Measurements from ENCODE around the gene THAP3. TPM values are rescaled to one million over a fixed set of nuclear protein-coding genes. Genes with fewer than 3 reads are reported as not detected.

THAP3 gene
- total RNA-seq, 6 donors from 2014 or later = 7.7 to 26.2 (median 17.3) TPM

DNA sequence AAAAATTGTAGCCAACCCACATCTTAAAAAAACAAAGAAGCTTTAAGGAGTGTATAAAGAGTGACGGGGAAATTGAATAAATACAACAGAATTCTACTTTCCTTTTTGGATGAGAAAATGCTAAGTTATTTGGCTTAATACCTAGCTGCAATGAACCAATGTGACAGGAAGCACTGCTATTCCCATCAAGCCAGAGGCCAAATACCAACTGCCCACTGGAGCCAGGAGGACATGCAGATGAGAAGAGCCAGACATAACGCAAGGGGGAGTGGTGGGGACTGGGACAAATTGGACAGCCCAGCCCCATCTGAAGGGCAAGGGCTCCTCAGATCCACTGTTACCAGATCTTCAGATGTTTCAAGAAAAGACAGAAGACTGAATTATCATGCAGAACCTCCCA is 51.3 kb downstream of the THAP3 start:
- WGBS, 2 donors = 88 to 100% methylated on average over 2 of the region's 2 CpGs

More for the DNA sequence above, 51.3 kb downstream of the THAP3 start:
- Histone ChIP-seq H3K9me3 (no peaks in the 10 kb centered on the region), H3K27ac (no peak overlapping the region), H3K4me1 (no peaks in the 10 kb centered on the region), H3K4me3 (no peak overlapping the region), H3K36me3 (peaks cover 8 to 69% (median 28%) of the 10 kb centered on the region in 4 donors), H3K27me3 (no peaks in the 10 kb centered on the region)
- DNase-seq (no peak), ATAC-seq (ENCODE audit: low FRiP score in 2 of 2) (no peak)
- TF ChIP-seq, protein P1, sequence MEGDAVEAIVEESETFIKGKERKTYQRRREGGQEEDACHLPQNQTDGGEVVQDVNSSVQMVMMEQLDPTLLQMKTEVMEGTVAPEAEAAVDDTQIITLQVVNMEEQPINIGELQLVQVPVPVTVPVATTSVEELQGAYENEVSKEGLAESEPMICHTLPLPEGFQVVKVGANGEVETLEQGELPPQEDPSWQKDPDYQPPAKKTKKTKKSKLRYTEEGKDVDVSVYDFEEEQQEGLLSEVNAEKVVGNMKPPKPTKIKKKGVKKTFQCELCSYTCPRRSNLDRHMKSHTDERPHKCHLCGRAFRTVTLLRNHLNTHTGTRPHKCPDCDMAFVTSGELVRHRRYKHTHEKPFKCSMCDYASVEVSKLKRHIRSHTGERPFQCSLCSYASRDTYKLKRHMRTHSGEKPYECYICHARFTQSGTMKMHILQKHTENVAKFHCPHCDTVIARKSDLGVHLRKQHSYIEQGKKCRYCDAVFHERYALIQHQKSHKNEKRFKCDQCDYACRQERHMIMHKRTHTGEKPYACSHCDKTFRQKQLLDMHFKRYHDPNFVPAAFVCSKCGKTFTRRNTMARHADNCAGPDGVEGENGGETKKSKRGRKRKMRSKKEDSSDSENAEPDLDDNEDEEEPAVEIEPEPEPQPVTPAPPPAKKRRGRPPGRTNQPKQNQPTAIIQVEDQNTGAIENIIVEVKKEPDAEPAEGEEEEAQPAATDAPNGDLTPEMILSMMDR (IDR thresholded peaks at IDR 0.05) = no peak
- TF ChIP-seq EP300 (IDR thresholded peaks at IDR 0.05) = no peak
- TF ChIP-seq POLR2AphosphoS5 (IDR thresholded peaks at IDR 0.05) = no peak
- TF ChIP-seq POLR2A (IDR thresholded peaks at IDR 0.05) = no peak

Other genes starting within 250 kb of the THAP3 start
- gene ACOT7, start 231.1 kb upstream of the THAP3 start, total RNA-seq = 10 to 100 TPM in 5 of 6 donors, 1 to 10 TPM in 1; 8.2 to 33.4 (median 26.5) TPM
- 10 to 100 TPM in 1 of 6 donors, 1 to 10 TPM in 5; 1.8 to 11.4 (median 3.7) TPM for gene HES2, start 204.9 kb upstream of the THAP3 start, total RNA-seq
- gene ESPN, start 200.1 kb upstream of the THAP3 start, total RNA-seq = 10 to 100 TPM in 2 of 6 donors, 1 to 10 TPM in 4; 2.1 to 27.2 (median 4.8) TPM
- gene TNFRSF25, start 158.7 kb upstream of the THAP3 start, total RNA-seq = 10 to 100 TPM in 4 of 6 donors, 1 to 10 TPM in 2; 4.6 to 51.3 (median 14.0) TPM
- 10 to 100 TPM in 5 of 6 donors, 1 to 10 TPM in 1; 5.0 to 31.4 (median 12.6) TPM for gene PLEKHG5, start 133.2 kb upstream of the THAP3 start, total RNA-seq
- gene NOL9, start 70.4 kb upstream of the THAP3 start, total RNA-seq = 10 to 100 TPM; 19.6 to 41.9 (median 24.7) TPM
- under 1 TPM in 2 of 6 donors, not detected in 4; 0.11 to 0.15 TPM for gene TAS1R1, start 69.6 kb upstream of the THAP3 start, total RNA-seq
- 10 to 100 TPM; 16.2 to 56.6 (median 36.9) TPM for gene ZBTB48, start 44.9 kb upstream of the THAP3 start, total RNA-seq
- gene KLHL21, start 22.0 kb upstream of the THAP3 start, total RNA-seq = 10 to 100 TPM; 26.4 to 66.0 (median 39.7) TPM
- gene PHF13, start 11.1 kb upstream of the THAP3 start, total RNA-seq = 10 to 100 TPM in 3 of 6 donors, 1 to 10 TPM in 3; 8.4 to 23.0 (median 9.8) TPM
- gene DNAJC11, start 76.9 kb downstream of the THAP3 start, total RNA-seq = 10 to 100 TPM; 35.9 to 44.0 (median 38.2) TPM
- 10 to 100 TPM; 38.8 to 74.0 (median 46.1) TPM for gene CAMTA1, start 160.6 kb downstream of the THAP3 start, total RNA-seq

All from upper lobe of left lung (tissue), 6 donors.